ENCODE data around the gene CST3.
A peak's percentile ranks its signal among the peaks of the same experiment; 100 is the strongest.
"Not testable (repeated sequence)": the region's sequence is repeated elsewhere in the genome, so short reads cannot be mapped to it uniquely, and the experiment has no call there.

The CST3 gene

GRCh38 chr20:23662276-23662870, 24.6 kb upstream of the CST3 start:
- DNase-seq (ENCODE audit: low spot score), result no peak

- DNase-seq (ENCODE audit: low spot score), result no peak
These were observed 23.3 kb upstream of the CST3 start for GRCh38 chr20:23661002-23661429.

DNA sequence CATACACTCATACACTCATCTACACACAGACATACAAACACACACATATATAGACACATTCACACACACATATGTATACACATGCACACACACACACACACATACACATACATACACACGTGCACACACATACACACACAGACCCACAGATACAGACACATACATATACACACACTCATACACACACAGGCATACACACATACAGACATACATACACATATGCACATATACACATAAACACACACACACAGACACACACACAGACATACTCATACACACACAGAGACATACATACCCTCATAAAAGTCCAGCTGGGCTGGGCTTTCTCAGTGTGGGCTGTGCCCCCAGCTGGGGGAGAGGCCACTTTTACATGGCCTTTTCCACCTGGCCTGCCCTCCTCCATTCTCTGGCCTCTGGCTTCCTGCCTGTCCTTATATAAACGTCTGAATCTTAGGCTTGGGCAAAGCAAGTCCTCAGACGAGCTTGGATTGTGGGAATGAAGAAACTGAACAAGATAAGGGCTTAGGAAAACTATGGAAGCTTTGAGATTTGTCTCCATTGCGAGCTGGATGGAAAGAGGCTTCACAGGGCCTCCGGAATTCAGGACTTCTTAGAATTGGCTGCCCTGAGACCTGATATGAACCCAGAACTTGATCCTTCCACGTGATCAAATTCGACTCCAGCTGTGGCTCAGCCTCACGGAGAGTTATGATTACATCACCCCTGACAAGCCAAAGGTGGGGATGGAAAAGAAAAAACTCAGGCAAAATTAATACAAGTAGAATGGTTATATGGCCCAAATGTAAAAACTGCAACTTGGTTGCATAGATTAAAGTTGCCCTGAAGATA, 22.5 kb upstream of the CST3 start:
- DNase-seq (ENCODE audit: low spot score), result no peak

DNA sequence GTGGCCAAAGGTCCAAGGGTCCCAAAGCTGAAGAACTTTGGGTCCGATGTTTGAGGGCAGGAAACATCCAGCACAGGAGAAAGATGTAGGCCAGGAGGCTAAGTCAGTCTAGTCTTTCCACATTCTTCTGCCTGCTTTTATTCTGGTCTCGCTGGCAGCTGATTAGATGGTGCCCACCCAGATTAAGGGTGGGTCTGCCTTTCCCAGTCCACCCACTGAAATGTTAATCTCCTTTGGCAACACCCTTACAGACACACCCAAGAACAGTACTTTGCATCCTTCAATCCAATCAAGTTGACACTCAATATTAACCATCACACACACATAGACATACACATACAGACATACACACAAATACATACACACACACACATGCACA, 21.8 kb upstream of the CST3 start:
- DNase-seq (ENCODE audit: low spot score), result not testable (repeated sequence)

GRCh38 chr20:23658989-23659609, 21.3 kb upstream of the CST3 start:
- DNase-seq (ENCODE audit: low spot score), result no peak

GRCh38 chr20:23658336-23658735, 20.6 kb upstream of the CST3 start:
- DNase-seq (ENCODE audit: low spot score), result no peak

DNA sequence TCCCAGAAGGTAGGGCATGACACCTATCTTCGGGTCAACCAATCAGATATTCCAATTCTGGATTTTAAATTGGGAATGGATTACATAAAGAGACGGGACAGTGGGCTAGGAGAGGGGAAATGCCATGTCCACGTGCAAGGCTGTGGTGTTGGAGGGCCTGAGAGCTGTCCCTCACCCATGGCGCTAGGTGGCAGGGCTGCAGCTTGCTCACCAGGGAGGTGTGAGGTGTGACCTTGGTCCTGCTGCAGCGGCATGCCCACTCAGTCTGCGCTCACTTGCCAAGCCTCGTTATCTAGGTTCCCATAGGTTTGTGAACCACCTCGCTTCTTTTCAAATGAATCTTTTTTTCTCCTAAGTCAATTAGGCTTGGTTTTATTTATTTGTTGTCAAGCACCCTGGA, 19.4 kb upstream of the CST3 start:
- DNase-seq (ENCODE audit: low spot score), result no peak

GRCh38 chr20:23656372-23656771, 18.6 kb upstream of the CST3 start:
- DNase-seq (ENCODE audit: low spot score), result peak; percentile 58

DNA sequence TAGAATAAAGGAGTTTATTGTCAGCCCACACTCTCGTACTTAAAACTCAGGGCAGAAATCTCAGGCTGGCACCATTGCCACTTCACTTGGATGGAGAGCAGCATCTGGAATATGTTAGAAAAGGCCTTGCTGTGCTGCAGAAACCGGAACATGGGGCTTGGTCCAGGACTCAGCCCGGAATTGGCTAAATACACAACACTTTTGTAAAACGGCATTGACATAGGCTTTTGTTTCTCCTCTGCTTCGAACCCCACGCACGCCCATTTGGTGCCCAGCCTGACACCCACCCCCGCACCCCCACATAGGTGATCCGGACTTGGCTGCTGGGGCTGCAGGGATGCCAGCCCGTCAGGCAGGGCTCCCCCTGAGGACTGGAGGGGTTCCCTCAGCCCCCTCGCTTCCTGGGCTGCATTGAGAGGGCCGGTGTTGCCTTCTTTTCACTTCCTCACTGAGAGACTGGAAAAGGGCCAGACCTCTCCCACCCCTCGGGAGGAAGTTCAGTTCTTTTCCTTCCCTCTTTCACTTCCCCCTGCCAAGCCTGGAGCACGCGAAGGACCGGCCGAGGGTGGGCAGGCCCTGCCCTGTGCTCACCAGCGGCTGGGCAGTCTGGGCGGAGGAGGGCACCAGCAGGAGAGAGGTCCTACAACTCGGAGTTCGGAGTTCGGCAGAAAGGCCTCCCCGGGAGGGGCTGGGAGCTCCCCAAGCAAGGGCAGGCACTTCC, 17.9 kb upstream of the CST3 start:
- peak; percentile 88 for DNase-seq (ENCODE audit: low spot score)

- no peak for DNase-seq (ENCODE audit: low spot score)
These were observed 17.0 kb upstream of the CST3 start for GRCh38 chr20:23654717-23655116.

- no peak for DNase-seq (ENCODE audit: low spot score)
These were observed 16.2 kb upstream of the CST3 start for GRCh38 chr20:23654000-23654399.

DNA sequence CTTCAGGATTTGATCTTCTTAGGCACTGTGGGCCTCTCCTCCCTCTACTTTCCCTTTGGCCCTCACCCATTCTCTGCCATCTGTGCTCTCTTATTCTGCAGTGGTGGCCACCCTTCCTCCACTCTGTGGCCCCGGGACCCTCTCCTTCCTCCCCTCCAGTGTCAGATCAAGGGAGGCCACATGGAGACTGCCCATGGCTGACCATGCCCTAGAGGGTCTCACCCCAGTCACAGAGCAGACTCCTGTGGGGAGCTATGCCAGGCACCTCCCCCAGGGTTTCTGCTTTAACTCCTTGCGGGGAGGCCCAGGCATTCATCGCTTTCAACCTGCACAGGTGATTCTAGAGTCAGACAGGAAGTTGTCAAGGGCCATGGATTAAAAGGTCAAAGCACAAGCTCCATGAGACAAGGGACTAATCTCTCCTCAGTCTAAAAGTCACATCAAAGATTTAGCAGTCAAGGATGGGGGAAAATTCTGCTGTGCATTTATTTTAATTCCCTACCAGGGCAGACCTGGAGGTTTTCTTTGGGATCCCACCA, 15.7 kb upstream of the CST3 start:
- DNase-seq (ENCODE audit: low spot score), result no peak

GRCh38 chr20:23652926-23653325, 15.2 kb upstream of the CST3 start:
- no peak for DNase-seq (ENCODE audit: low spot score)

DNA sequence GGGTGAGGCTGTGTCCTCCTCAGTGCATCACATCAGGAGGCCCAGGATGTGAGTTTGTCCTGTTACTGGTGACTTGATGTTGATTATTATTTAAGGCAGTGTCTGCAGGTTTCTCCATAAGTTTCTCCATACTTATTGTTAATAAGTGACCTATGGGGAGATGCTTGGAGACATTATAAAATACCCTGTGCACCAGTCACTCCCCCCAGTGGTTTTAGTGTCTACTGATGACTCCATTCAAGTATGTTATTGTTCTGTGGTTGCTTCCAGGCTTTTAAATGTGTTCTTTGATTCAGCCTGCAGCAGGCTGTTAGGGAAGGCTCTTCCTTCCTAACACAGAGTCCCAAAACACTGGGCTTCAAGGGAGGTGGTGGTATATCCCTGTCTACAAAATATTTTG, 14.6 kb upstream of the CST3 start:
- DNase-seq (ENCODE audit: low spot score), result no peak

- DNase-seq (ENCODE audit: low spot score), result no peak
These were observed 13.4 kb upstream of the CST3 start for GRCh38 chr20:23651117-23651516.

GRCh38 chr20:23649830-23650417, 12.2 kb upstream of the CST3 start:
- no peak for DNase-seq (ENCODE audit: low spot score)

DNA sequence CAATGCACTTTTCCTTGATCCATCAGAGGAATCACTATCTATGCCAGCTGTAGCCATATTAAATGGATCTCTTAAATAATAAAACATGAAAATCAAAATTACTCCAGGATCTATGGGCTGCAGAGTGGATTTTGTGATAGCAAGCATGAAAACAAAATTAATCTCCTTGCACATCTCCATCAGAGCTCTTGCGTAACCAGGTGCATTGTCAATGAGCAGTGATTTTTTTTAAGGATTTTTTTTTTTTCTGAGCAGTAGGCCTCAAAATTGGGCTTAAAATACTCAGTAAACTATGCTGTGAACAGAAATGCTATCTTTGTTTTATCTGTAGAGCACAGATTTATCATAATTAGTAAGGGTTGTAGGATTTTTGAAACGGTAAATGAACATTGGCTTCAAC, 11.5 kb upstream of the CST3 start:
- no peak for DNase-seq (ENCODE audit: low spot score)

DNA sequence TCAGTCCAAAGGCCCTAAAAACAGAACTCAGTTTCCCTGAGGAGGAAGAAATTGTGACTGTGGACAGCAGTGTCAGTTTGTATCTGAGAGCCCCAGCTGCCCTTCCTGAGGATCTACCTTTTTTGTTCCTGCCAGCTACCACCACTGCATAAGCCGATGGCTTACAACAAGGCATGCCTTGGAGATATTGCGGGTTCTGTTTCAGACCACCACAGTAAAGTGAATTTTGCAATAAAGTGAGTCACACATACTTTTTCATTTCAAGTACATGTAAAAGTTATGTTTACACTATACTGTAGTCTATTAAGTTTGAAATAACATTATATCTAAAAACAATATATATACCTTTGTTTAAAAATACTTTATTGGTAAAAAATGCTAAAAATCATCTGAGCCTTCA, 9.6 kb upstream of the CST3 start:
- DNase-seq (ENCODE audit: low spot score), result no peak

GRCh38 chr20:23646106-23646873, 8.5 kb upstream of the CST3 start:
- no peak for DNase-seq (ENCODE audit: low spot score)

- no peak for DNase-seq (ENCODE audit: low spot score)
These were observed 7.8 kb upstream of the CST3 start for GRCh38 chr20:23645575-23645974.

GRCh38 chr20:23644164-23644563, 6.4 kb upstream of the CST3 start:
- no peak for DNase-seq (ENCODE audit: low spot score)

Data from Ammon's horn (tissue), 1 donor.